Activated T-helper 2 cell treated with anti-CD3 and anti-CD28 coated beads, Interferon-gamma antibody, Interleukin-2, Interleukin-4, amounts not matched to agents 10 μg/mL and 5 μg/mL and 100 μg/mL, durations not matched to agents 14 hours and 24 hours and 36 hours (primary cell): ENCODE data around the gene IRF5. TPM values are rescaled to one million over a fixed set of nuclear protein-coding genes. Genes with fewer than 3 reads are reported as not detected.
"Not testable (repeated sequence)": the region's sequence is repeated elsewhere in the genome, so short reads cannot be mapped to it uniquely, and the experiment has no call there.

Experiments used
- DNase-seq: peaks from one replicate; pipeline ENCODE4 v3.0.0; 2021; ENCODE audit warnings: low spot score
- H3K27ac Mint-ChIP-seq: one replicate; pipeline ENCODE4 v1.8.0; 2021; ENCODE audit warnings: mixed read lengths
- H3K27me3 Mint-ChIP-seq: one replicate; pipeline ENCODE4 v1.8.0; 2021; ENCODE audit warnings: low read depth, mixed read lengths
- H3K36me3 Mint-ChIP-seq: one replicate; pipeline ENCODE4 v1.8.0; 2021; ENCODE audit warnings: low read depth, mixed read lengths
- H3K4me1 Mint-ChIP-seq: one replicate; pipeline ENCODE4 v1.8.0; 2021; ENCODE audit warnings: low read depth, mixed read lengths
- H3K4me3 Mint-ChIP-seq: one replicate; pipeline ENCODE4 v1.8.0; 2021; ENCODE audit warnings: low read depth, mild to moderate bottlenecking, moderate library complexity, mixed read lengths
- H3K9me3 Mint-ChIP-seq: one replicate; pipeline ENCODE4 v1.8.0; 2021; ENCODE audit warnings: mixed read lengths
- intact Hi-C: fragments of 100-400 bp; cut with micrococcal nuclease; formaldehyde crosslinking; loops from one replicate; pipeline ENCODE4 v1.15.1; 2023
- total RNA-seq: library from RNA; stranded (reverse); gene quantifications from 2 replicates; pipeline ENCODE4 v1.2.3, GENCODE V29; 2022

The IRF5 gene
- total RNA-seq, 1 donor from 2014 or later = 25.0 TPM

DNA sequence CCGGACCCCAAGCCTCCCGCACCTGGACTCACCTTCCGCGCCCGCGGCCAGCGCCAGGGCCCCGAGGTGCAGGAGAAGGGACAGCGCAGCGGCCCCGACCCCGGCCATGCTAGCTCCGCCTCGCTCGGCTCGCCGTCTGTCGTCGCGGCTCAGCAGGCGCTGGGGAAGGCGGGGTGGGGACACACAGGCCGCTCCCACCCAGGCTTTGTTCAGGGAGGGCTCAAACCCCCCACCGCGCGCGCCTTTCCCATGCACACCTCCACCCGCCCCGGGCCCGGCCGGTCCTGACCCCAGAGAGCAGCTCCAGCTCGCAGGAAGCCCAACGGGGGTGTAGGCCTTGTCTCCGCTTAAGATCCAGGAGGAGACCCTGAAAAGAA is 27.2 kb upstream of the IRF5 start, which contains the start of gene KCP:
Gene KCP (minus strand): TSS at position 141 of the 377 bp plus-strand sequence. CDS start 33 bp downstream, at position 108.
- intact Hi-C loops = no loop called here
- H3K9me3 Mint-ChIP-seq = no peaks in the 10 kb centered on the region
- peaks cover 3% of the 10 kb centered on the region for H3K4me1 Mint-ChIP-seq
- no peaks in the 10 kb centered on the region for H3K36me3 Mint-ChIP-seq
- H3K27me3 Mint-ChIP-seq = peaks cover 45% of the 10 kb centered on the region
- H3K4me3 Mint-ChIP-seq = no peak within 1 kb of the TSS
- no peak for DNase-seq
- no peak within 1 kb of the TSS for H3K27ac Mint-ChIP-seq

DNA sequence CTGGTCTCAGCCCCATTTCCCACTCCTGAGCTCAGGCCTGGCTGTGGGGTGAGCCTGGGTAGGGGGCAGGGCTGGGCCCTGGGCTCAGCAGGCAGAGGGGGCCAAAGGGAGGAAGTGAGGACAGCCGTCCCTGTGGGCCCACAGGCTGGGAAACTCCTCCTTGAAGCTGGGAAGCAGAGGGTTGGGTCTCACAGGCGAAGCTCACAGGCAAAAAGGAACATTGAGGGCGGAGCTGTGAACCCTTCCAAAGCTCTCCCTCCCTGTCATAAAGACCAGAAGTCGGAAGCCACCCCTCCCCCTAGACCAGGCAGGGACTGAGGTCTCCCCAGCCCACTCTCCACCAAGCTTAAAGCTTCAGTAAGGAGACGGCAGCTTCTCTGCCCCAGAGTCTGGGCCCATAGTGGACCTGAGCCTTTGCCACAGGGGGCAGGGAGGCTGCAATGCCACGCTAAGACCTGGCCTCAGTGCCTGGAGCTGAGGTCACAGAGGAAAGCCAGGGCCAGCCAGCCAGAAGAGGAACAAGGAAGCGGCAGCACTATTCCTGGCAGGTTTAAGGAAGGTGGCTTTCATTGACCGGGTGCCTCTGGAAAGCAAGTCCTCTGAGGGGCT is 26.2 kb upstream of the IRF5 start:
- no peak for DNase-seq
- Mint-ChIP-seq H3K4me1 (peaks cover 4% of the 10 kb centered on the region), H3K27me3 (peaks cover 45% of the 10 kb centered on the region), H3K27ac (no peak overlapping the region), H3K4me3 (no peak overlapping the region), H3K36me3 (no peaks in the 10 kb centered on the region), H3K9me3 (no peaks in the 10 kb centered on the region)
- intact Hi-C loops = no loop called here

DNA sequence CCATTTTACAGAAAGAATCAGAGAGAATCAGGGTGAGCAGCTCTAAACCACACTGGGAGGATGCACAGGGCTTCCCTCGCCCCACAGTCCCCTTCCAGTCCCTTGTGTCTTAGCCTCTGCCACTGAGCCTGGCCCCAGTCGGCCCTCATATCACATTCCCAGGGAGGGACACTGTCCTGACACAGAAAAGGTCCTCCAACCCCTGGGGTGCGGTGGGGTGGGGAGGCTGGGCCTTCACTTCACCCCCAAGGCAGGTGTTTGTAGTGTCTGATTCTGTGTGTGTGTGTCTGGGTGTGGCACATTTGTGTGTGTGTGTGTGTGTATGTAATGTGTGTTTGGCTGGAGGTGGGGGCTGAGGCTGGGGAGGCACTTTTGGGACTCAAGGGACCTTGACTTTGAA is 25.4 kb upstream of the IRF5 start:
- peaks cover 53% of the 10 kb centered on the region for H3K27me3 Mint-ChIP-seq
- no peaks in the 10 kb centered on the region for H3K9me3 Mint-ChIP-seq
- no peaks in the 10 kb centered on the region for H3K36me3 Mint-ChIP-seq
- no peak overlapping the region for H3K4me3 Mint-ChIP-seq
- H3K27ac Mint-ChIP-seq = no peak overlapping the region
- DNase-seq = no peak
- intact Hi-C loops = no loop called here
- H3K4me1 Mint-ChIP-seq = peaks cover 4% of the 10 kb centered on the region

DNA sequence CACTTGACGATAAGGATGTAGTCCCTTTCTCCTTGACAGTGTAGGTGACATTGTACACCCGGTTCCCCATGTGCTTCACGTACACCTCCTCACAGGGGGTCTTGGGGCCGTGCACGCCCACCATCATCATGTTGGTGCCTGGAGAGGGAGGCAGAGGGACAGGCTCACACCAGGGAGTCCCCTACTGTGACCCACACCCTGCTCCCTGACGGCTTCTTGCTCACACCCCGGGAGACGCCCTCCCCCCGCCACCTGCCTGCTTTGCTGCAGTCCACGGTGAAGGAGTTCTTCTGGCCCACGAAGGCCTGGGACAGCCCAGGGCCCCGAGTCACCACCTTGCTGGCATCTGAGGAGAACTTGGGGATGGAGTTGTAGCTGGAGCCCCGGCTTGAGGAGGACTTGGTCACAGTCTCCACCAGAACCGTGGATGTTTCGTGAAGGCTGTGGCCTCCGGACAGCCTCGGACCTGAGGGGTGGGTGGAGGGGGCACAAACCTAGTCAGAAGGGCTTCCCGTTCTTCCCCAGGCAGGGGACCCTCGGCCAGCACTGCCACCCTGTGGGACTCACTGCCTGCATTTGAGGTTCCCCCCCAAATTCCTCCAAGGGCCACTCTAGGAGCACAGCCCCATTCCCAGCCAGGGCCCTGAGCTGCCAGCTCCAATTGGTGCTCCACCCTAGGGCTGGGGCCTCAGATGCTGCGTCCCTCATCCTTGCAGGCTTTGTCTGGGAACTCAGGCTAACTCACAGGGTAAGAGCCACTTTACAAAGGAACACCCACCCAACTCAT is 24.8 kb upstream of the IRF5 start:
- DNase-seq, H3K27ac Mint-ChIP-seq, H3K36me3 Mint-ChIP-seq, intact Hi-C loops, H3K4me3 Mint-ChIP-seq, H3K9me3 Mint-ChIP-seq, H3K4me1 Mint-ChIP-seq: not testable (repeated sequence)
- H3K27me3 Mint-ChIP-seq = peaks cover 54% of the 10 kb centered on the region

DNA sequence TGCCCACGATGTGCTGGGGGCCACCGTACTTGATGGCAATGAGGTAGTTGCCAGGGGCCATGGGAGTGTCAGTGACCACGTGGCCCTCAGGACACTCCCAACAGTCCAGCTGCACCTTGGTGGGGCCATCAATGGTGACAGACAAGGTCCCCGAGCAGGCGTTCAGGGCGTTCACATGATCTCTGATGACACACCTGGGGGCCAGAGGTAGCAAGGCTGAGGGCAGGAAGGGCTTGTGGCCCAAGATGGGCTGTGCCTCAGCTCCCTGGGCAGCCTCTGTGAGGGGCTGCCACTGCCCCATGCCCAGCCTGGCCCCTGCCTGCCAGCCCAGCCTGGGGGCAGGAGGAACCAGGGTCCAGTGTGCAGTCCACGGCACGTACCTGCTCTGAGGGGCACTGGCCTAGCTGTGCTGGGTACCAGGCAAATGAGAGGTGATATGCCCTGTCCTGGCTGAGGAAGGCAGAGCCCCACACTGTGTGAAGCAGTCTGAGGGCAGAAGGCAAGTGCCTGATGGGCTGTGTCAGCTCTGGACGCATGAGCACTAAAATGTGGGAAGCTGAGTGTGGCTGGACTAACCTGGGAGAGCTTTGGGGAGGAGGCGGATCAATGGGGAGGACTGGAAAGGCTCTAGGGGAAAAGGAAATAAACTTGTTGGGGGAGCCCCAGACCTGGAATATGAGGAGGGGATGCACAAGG is 23.7 kb upstream of the IRF5 start:
- DNase-seq = no peak
- intact Hi-C loops = no loop called here
- no peaks in the 10 kb centered on the region for H3K36me3 Mint-ChIP-seq
- no peaks in the 10 kb centered on the region for H3K9me3 Mint-ChIP-seq
- H3K4me1 Mint-ChIP-seq = peaks cover 4% of the 10 kb centered on the region
- no peak overlapping the region for H3K4me3 Mint-ChIP-seq
- peaks cover 59% of the 10 kb centered on the region for H3K27me3 Mint-ChIP-seq
- H3K27ac Mint-ChIP-seq = no peak overlapping the region

DNA sequence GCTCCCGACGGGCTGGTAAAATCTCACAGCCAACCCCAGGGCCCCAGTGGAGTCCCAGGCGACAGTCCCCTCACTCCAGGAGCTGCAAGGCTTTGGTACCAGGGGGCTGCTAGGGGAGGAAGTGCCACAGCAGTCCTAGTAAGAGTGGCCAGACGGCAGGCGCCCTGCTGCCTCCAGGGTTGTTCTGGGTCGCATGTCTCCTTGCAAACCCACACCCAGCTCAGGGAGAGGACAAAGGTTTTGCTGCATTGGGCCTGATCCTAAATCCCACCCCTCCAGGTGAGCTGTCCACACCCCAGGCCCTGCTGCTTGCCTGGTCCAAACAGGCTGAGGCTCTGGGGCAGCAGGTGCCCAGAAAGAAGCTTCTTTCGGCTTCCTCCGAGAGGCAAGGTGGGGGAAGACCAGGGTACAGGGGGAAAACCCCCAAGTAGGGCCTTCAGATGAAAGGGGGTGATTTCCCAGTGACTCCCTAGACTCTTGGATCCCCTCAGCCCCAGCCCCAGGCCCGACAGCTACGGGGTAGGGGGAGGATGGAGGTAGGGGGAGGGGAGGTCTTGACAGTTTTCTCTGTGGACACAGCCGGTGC is 23.1 kb upstream of the IRF5 start:
- H3K27me3 Mint-ChIP-seq = peaks cover 61% of the 10 kb centered on the region

DNA sequence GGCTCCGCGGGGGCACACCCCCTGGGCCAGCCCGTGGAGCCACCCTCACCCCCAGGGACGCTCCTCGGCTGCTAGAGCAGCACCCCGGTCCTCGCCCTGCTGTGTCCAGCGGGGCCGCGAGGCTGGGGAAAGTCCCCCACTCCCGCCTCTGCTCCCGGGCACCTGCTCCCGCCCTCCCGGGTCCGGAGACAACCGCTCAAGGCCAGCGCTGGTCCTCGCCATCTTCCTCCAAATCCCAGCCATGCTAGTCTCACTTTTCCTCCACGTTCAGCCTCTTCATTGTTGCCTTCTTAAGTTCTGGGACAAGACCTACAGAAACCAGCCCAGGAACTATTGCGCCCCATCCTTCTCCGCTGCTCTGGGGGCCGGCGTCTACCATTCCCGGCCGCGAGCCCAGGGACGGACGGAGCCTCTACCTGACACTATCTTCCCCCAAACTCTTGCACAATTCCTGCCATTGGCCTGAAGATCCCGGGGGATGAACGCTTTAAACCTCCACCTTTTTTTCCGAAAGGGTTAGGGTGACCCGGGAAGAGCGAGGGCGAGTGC is 22.4 kb upstream of the IRF5 start:
- Mint-ChIP-seq H3K4me3 (no peak overlapping the region), H3K27me3 (peaks cover 61% of the 10 kb centered on the region)

More for the DNA sequence above, 23.1 kb upstream of the IRF5 start:
- Mint-ChIP-seq H3K9me3 (no peaks in the 10 kb centered on the region), H3K4me3 (no peak overlapping the region), H3K27ac (no peak overlapping the region), H3K4me1 (peaks cover 4% of the 10 kb centered on the region), H3K36me3 (no peaks in the 10 kb centered on the region)
- intact Hi-C loops = no loop called here
- no peak for DNase-seq

DNA sequence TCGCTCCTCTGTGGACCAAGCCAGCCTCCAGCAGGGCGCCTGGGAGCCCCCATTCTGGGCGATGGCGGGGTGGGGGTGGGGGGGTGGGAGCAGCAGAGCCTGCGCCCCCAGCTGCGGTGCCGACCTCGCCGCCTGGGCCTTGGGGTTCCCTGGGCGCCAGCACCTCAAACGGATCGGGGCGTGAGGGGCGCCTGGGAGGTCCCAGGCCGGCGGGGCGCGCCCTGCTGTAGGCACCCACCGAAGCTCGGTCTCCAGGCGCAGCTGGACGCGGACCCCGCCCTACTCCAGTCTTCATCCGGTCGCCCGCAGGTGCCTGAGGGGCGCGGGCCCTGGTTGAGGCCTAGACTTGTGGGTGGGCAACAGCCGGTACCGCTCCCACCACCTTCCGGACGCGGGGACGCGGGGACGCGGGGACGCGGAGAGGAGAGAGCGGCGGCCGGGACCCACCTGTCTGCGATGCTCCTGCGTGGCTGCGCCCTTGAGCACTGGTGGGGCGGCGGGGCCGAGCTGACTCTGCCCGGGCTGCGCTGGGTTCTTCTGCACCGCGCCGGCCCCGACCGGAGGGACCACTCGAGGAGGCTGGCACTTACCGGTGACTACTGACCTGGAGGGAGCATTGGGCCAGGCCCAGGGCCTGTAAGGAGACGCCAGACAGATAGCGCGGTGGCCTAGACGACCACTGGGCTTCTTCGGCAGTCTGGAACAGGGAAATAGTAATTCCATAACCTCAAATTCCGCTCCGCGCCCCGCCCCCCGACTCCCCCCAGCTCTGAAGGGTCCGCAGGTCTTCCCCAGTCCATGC is 21.7 kb upstream of the IRF5 start:
- Mint-ChIP-seq H3K9me3 (no peaks in the 10 kb centered on the region), H3K36me3 (no peaks in the 10 kb centered on the region), H3K4me1 (peaks cover 4% of the 10 kb centered on the region), H3K4me3 (no peak overlapping the region), H3K27ac (no peak overlapping the region), H3K27me3 (peaks cover 62% of the 10 kb centered on the region)
- intact Hi-C loops = no loop called here
- DNase-seq = no peak

More for the DNA sequence above, 22.4 kb upstream of the IRF5 start:
- no peaks in the 10 kb centered on the region for H3K36me3 Mint-ChIP-seq
- DNase-seq = no peak
- H3K4me1 Mint-ChIP-seq = peaks cover 4% of the 10 kb centered on the region
- H3K9me3 Mint-ChIP-seq = no peaks in the 10 kb centered on the region
- H3K27ac Mint-ChIP-seq = no peak overlapping the region
- intact Hi-C loops = no loop called here

DNA sequence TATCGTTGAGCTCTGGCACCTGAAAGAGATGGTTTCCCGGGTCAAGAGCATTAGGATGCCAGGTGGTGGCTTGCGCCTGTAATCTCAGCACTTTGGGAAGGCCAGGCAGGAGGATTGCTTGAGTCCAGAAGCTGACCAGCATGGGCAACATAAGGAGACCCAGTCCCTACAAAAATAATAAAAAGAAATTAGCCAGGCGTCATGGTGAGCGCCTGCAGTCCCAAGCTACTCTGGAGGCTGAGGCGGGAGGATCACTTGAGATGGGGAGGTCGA is 21.1 kb upstream of the IRF5 start:
- no peak for DNase-seq
- Mint-ChIP-seq H3K27me3 (peaks cover 57% of the 10 kb centered on the region), H3K4me1 (peaks cover 4% of the 10 kb centered on the region), H3K27ac (no peak overlapping the region), H3K4me3 (no peak overlapping the region), H3K9me3 (no peaks in the 10 kb centered on the region), H3K36me3 (no peaks in the 10 kb centered on the region)
- intact Hi-C loops = no loop called here

DNA sequence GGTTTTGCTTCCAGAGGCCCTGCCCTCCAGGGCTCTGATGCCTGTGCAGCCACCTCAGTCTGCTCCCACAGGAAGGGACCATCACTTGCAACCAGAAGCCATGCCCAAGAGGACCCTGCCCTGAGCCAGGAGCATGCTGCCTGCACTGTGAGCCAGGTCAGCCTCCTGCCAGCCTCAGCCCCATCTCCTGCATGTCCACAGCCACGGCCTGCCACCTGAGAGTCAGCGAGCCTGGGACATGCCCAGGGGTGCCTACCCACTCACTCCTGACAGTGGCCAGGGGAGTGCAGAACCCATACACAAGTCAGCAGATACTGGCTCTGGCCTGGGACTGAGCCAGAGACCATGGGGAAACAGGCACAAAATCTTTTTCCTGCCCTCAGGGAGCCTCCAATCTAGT is 20.6 kb upstream of the IRF5 start:
- H3K36me3 Mint-ChIP-seq = no peaks in the 10 kb centered on the region
- H3K27me3 Mint-ChIP-seq = peaks cover 51% of the 10 kb centered on the region
- H3K4me3 Mint-ChIP-seq = no peak overlapping the region
- no peaks in the 10 kb centered on the region for H3K9me3 Mint-ChIP-seq
- no peak for DNase-seq
- intact Hi-C loops = no loop called here
- peaks cover 4% of the 10 kb centered on the region for H3K4me1 Mint-ChIP-seq
- H3K27ac Mint-ChIP-seq = no peak overlapping the region

DNA sequence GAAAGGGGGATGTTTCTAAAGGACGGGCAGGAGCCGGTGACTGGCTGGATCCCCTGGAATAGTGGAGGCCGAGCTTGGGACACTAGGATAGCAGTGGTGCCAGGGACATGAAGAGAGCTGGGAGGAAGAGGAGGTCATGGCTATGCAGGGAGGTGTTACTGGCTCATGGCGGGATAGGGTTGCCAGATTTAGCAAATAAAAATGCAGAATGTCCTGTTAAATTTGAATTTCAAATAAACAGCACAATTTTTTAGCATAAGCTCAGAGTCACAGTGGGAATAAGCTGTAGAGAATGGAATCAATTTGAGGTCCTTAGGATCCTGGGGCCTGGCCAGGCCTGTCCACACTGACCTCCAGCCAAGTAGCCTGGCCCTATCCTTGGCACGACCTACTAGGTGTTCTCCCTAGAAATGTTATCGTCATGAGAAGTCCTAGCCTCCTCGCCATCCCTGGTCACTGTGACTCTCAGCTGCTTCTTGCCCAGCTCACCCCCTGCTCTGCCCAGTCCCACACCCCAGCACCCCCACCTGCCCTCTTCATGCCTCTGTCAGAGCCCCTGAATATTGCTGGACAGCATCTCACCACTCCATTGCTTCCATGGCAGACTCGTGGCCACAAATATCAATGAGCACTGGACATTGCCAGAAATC is 19.6 kb upstream of the IRF5 start:
- peaks cover 49% of the 10 kb centered on the region for H3K27me3 Mint-ChIP-seq
- no peak overlapping the region for H3K4me3 Mint-ChIP-seq
- H3K9me3 Mint-ChIP-seq = no peaks in the 10 kb centered on the region
- H3K4me1 Mint-ChIP-seq = peaks cover 4% of the 10 kb centered on the region
- no peak overlapping the region for H3K27ac Mint-ChIP-seq
- no peak for DNase-seq
- no peaks in the 10 kb centered on the region for H3K36me3 Mint-ChIP-seq
- intact Hi-C loops = no loop called here

DNA sequence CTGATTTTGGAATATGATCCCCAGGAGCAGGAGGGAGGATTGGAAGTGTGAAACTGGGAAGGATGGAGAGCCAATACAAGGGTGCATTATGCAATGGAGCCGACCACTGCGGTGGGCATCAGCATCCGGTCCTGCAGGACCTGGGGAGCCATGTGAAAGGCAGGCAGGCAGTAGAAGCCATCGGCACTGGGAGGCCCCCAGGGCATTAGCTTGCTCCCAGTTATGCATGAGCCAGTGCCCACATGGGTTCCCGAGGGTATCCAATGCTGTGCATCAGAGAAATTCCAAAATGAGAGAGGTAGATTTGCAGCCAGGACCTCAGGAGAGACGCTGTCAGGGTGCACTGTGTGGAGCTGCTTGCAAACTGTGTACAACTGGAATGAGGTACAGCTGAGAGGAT is 18.5 kb upstream of the IRF5 start:
- Mint-ChIP-seq H3K4me1 (peaks cover 4% of the 10 kb centered on the region), H3K27ac (no peak overlapping the region), H3K4me3 (no peak overlapping the region), H3K9me3 (no peaks in the 10 kb centered on the region), H3K27me3 (peaks cover 44% of the 10 kb centered on the region), H3K36me3 (no peaks in the 10 kb centered on the region)
- intact Hi-C loops = no loop called here
- DNase-seq = no peak
